ENCODE results near the gene UNC5C.

The UNC5C gene

DNA sequence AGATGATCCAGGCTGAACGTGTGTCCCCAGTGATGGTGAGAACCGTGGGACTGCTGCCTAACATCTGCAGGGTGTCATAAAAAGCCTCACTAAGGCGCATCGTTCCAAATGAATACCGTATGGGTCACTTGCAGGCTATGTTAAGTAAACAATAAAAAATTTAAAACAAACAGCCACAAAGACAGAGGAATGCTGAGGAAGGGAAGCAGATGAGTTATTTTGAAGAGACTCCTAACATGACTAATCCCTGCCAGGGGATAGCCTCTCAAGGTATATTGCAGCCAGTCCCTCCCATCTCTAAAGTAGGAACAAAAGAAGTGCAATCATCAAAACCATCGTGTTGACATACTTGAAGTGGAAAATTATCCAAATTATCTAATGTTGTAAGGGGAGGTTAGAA lies 83.8 kb downstream of the UNC5C start:
- DNase-seq (ENCODE audit: low spot score): no peak

- no peak for DNase-seq (ENCODE audit: low spot score)
These were observed 85.9 kb downstream of the UNC5C start for GRCh38 chr4:95462921-95463320.

- DNase-seq (ENCODE audit: low spot score): no peak
These were observed 91.4 kb downstream of the UNC5C start for GRCh38 chr4:95457353-95457752.

DNA sequence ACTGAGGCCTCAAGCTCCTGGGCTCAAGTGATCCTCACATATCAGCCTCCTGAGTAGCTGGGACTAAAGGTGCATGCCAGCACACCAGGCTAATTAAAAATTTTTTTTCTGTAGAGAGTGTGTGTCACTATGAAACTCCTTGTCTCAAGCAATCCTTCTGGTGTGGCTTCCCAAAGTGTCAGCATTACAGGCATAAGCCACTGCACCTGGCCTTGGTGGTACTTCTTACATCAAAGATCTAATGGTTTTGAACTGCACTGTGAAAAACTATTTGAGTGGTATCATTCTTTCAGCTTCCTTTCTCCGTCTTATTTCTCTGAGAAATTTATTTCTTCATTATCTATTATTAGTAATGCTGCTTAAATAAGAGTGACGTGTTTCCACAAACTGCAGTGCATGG lies 98.5 kb downstream of the UNC5C start:
- DNase-seq (ENCODE audit: low spot score): no peak

DNA sequence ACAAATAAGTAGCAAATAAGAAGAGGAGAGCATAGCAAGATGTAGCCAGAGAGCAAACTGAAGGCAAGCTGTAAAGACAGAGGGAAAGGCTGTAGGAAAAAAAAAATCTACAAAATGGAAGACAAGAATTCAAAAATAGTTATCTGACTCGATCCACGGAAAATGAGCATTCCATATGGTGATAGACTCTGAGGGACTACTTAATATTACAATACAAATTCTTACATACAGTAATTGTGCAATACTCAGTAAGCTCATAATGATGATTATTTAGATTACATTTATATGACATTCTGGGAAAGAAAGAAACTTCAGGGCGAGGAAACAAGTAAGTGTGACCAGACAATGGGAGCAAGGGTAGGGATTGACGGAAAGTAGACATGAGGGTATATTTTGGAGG lies 102.6 kb downstream of the UNC5C start:
- no peak for DNase-seq (ENCODE audit: low spot score)

GRCh38 chr4:95445251-95445650 lies 103.5 kb downstream of the UNC5C start:
- no peak for DNase-seq (ENCODE audit: low spot score)

GRCh38 chr4:95444812-95445211 lies 104.0 kb downstream of the UNC5C start:
- DNase-seq (ENCODE audit: low spot score): no peak

DNA sequence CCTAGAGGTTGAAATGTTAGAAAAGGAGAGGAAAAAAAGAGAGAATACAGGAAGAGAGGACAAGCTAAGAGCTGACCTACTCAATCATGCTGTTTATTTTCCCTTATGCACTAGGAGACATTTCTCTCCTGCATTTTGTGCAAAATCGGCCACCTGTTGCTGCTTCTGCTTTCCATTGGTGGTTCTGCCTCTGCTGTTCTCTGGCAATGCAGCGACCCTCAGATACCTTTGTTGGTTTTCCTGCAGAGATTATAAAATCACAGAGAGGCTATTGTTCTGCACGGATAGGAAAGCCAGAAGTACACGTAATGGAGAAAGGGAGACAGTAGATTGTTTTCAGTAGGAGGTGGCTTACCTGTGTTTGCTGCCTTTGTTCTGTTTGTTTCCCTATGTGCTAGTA lies 108.9 kb downstream of the UNC5C start:
- no peak for DNase-seq (ENCODE audit: low spot score)

- no peak for DNase-seq (ENCODE audit: low spot score)
These were observed 109.7 kb downstream of the UNC5C start for GRCh38 chr4:95439071-95439470.

- no peak for DNase-seq (ENCODE audit: low spot score)
These were observed 116.3 kb downstream of the UNC5C start for GRCh38 chr4:95432466-95432865.

GRCh38 chr4:95431678-95432077 lies 117.1 kb downstream of the UNC5C start:
- DNase-seq (ENCODE audit: low spot score): no peak

DNA sequence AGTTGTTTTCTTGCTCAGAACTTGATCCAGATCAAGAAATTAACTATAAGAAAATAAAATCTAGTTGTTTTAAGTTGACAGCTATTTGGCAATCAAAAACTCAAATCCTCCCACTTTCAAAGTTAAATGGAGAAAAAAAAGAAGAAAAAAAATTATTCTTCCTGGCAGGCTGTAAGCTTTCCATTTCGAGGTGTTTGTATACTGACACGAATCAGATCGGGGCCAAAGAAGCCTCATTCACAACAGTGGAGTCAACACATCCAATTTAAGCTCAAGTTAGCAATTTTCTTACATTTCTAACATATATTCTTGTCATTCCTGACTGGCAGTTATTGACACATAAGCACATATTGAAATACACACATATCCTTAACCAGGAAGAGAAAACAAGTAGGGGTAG lies 119.4 kb downstream of the UNC5C start:
- DNase-seq (ENCODE audit: low spot score): no peak

DNA sequence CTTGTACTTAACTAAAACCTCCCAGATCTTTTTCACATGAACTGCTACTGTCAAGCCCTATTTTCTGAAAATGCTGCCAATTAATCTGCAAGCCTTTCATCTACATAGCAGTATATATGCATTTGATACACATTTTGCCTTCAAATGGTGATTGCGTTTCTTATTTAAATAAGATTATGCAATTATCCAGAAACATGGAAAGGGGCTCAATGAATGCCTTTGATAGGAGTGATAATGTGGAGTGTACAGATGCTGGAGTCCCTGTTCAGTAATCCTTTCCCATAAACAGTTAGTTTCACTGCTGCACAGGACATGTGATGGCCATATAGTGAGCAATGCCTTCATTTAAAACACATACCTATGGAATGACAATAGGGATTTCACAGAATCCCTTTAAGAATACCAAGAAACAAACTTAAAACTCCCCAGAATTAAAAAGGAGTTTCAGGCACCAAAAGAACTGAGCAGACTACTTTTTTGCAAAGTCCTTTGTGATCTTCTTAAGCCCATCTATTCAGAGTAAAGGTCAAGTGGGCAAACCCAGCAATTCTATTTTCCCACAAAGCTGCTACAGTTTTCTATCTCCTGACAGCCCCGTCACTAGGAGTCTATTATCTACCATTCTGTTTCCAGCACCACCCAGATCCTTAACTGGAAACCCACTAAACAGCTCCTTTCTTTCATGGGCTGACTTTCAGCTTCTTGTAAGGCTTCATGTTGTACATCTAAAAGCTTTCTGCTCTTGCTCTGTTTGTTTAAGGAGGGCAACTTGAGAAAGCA lies 120.3 kb downstream of the UNC5C start:
- DNase-seq (ENCODE audit: low spot score): no peak

DNA sequence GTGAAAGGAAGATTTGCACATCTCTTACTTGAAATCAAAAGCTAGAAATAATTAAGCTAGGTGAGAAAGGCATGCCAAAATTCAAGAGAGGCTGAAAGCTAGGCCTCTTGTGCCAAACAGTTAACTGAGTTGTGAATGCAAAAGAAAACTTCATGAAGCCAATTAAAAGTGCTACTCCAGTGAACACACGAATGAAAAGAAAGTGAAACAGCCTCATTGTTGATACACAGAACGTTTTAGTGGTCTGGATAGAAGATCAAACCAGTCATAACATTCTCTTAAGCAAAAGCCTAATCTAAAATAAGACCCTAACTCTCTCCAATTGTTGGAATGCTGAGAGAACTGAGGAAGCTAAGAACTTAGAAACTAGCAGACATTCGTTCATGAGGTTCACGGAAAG lies 122.3 kb downstream of the UNC5C start:
- no peak for DNase-seq (ENCODE audit: low spot score)

DNA sequence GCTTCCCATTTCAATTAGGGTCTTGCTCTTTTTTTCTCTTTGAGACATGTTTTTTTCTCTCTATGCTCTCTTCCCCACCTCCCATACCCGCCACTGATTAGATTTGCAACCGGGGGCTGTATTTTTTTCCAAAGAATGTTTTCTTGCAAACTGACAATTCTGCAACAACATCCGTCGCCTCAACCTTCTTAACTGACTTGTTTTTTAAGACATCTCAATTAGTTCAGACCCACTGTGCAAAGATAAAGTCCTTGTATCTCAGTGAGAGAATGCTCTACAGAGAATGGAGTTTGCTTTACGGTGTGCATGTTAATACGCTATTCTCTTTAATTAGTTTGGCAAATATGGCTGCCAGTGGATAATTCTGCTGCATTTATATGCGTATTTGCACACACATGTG lies 126.3 kb downstream of the UNC5C start:
- no peak for DNase-seq (ENCODE audit: low spot score)

DNA sequence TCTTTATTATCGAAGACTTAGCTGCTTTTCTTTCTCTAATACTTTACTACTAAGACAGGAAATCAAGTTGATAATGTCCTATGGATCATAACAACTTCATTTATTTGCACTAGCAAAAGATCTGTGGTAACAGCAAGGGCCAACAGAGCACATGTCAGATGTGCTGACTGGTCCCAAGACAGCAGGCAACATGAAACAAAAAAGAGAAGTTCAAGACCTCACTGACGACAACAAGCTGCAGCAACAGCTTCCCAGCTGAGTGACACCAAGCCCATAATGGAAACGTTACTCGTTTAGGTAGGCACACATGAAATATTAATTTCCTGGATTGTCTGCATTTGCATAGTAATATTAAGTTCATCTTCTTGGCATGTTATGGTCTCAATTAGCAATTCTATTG lies 126.9 kb downstream of the UNC5C start:
- no peak for DNase-seq (ENCODE audit: low spot score)

DNA sequence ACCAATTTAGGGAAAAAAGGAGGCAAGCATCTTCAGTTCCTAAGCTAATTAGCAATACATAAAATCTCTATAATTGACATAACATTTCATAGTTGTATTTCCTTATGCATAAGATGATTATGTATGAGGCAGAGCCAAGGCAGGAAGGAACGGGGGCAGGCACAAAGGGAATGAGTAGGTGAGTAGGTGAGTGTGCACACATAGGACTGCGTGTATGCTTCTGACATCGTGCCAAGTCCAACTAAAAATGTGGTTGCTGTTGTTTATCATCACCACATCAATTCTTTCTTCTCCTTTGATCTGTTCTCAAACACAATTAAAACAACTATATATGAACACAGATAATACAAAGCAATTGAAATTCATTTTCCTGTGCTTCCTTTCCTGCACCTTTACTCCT lies 131.2 kb downstream of the UNC5C start:
- DNase-seq (ENCODE audit: low spot score): no peak

DNA sequence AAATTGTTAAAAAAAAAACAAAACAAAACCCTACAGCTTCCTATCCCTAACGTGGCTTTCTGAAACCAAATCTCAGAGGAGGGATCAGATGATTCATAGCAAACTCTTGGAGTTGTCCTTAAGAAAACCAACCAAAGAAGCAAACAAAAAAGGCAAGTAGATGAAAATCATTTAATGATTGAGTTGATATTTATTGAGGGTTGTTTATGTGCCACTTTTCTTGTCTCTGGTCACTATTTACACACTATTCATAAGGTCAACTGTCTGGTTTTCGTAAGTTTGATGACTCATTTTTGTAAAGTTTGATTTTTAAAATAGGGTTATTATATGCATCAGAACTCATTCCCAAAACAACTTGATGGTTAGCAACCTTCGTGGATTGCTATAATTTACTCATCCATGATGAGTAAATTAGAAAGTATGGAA lies 133.4 kb downstream of the UNC5C start:
- DNase-seq (ENCODE audit: low spot score): no peak

GRCh38 chr4:95411371-95412088 lies 137.2 kb downstream of the UNC5C start:
- DNase-seq (ENCODE audit: low spot score): no peak

GRCh38 chr4:95410387-95410977 lies 138.3 kb downstream of the UNC5C start:
- no peak for DNase-seq (ENCODE audit: low spot score)

DNA sequence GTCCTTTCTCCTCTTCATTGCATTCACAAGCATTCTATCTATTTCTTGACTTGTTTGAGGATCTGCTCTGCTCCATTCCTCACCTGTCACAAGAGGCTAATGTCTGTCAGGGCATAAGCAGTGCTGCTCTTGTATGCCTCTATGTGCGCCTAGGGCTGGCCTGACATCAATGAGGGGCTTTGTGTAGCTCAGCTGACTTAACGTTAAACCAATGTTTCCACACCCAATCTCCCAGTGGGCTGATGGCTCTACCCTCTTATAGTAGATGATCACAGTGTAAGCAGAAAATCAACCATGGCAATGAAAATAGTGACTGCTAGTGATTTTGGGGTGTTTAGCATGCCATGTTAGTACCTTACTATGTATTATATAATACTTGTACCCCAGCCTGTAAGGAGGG lies 139.0 kb downstream of the UNC5C start:
- DNase-seq (ENCODE audit: low spot score): no peak

GRCh38 chr4:95409127-95409526 lies 139.6 kb downstream of the UNC5C start:
- peak; percentile 30 for DNase-seq (ENCODE audit: low spot score)

GRCh38 chr4:95402299-95402698 lies 146.5 kb downstream of the UNC5C start:
- no peak for DNase-seq (ENCODE audit: low spot score)

Data from kidney capillary endothelial cell (primary cell).